NCI-H2081 treated with DMSO at 0.1 percent for 48 hours (cell line): ENCODE measurements around the gene MRPS12.

Experiments used
- DNase-seq: peaks from one replicate; lab custom pipeline; 2025; lab: John Stamatoyannopoulos, UW

The MRPS12 gene

GRCh38 chr19:38975214-38975860 is 44.6 kb downstream of the MRPS12 start, which contains the start of gene FBXO17:
Gene FBXO17, minus strand, starts transcription at chr19:38975742. Its CDS starts 25,423 bp downstream, at chr19:38950319.
- DNase-seq = no peak

- no peak for DNase-seq
These were observed 45.1 kb downstream of the MRPS12 start for GRCh38 chr19:38975861-38976271.

GRCh38 chr19:38977445-38978325 is 46.9 kb downstream of the MRPS12 start:
- no peak for DNase-seq

- no peak for DNase-seq
These were observed 47.6 kb downstream of the MRPS12 start for GRCh38 chr19:38978326-38978689.

GRCh38 chr19:38979812-38980211 is 49.1 kb downstream of the MRPS12 start:
- no peak for DNase-seq

- no peak for DNase-seq
These were observed 50.0 kb downstream of the MRPS12 start for GRCh38 chr19:38980583-38981374.
